Central memory CD4-positive, alpha-beta T cell (primary cell): Measurements from ENCODE around the gene SPATS2L.

ENCODE experiments used
- DNase-seq: peaks from one replicate; pipeline ENCODE4 v3.0.0; 2022

Gene SPATS2L

DNA sequence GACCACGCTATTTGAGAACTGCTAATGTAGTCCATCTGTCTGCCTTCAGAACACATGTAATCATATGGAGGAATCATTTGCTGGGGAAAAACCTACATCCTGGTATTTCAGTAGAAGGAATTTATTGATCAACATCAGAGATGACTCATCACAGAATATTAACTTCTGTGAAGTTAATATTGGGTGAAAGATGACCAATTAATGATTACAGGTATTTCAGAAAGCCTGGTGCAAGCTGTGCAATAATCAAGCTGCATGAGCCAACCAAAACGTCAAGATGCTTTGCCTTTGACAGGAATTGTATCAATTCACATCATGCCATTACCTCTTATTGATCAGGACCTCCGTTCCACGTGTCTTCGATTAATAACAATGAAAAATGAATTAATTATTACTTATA is 9.4 kb upstream of the SPATS2L start:
- no peak for DNase-seq

DNA sequence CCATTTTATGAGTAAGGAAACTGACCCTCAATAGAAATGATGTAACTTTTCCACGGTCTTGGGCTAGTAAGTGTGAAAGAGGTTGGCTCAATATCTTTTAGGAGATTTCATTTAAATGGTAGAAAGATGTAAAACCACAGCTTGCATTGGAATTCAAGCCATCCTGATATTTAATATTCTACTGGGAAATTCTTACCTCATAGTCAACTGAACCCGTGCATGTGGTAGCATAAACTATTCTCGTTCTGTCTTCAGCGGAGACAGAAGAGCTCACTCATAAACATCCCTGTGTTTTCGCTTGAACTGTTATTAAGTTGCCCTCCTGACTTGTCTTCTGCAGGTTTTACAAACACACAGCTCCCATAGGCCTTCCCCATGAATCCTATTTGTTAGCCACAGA is 8.5 kb upstream of the SPATS2L start:
- no peak for DNase-seq

DNA sequence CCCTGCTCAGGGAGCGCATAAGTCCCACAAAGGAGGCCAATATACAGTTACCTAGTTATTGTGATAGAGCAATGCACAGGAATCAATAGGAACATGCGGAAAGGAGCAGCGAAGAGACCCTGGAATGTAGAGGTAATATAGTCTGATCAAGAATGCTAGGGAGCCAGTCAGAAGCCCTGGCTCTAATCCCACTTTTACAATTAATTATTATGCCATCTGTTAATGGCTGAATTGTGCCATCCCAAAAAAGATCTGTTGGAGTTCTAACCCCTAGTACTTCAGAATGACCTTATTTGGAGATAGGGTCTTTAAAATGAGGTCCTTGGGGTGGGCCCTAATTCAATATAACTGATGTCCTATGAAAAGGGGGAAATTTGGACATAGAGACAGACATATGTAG is 7.7 kb upstream of the SPATS2L start:
- no peak for DNase-seq

DNA sequence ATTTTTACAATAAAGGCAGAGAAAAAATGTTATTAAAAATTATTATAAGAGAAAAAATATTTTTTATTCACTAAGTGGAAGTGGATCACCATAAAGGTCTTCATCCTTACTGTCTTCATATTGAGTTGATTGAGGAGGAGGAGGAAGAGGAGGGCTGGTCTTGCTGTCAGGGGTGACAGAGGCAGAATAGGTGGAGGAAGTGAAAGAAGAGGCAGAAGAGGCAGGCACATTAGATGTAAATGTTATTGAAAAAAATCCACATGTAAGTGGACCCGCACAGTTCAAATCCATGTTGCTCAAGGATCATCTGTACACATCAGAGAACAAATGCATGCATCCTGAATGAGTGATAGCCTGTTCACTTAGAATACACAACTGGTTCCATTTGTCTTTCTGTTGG is 6.4 kb upstream of the SPATS2L start:
- no peak for DNase-seq

DNA sequence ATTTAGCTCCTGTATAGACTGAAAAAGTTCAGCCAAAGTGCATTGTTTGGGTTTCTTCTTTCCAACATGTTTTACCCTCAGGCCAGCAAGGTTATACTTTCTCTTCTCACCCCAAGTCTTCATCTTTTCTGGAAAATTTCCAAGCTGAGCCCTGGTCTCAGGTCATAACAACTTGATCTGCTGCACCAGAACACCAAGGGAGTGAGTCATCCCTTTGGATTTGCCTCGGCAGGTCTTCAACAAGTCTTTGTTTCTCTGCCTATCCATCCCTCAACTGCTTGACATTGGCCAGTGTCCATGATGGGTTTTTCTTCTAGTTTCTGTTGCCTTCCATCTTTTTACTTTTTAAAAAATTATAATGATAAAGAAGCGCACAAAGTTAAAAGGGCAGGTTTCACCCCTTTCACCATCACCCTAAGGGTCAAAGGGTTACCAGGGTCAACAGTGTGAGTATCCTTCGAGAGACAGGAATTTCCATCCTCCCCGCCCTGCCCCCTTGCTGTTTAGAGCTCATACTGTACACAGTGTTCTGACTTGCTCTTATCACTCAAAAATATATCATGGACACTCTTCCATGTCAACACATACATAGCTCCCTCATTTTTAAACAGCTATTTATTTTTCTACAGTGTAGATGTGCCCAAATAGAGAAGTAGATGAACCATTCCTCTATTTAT is 5.7 kb upstream of the SPATS2L start:
- DNase-seq: no peak

DNA sequence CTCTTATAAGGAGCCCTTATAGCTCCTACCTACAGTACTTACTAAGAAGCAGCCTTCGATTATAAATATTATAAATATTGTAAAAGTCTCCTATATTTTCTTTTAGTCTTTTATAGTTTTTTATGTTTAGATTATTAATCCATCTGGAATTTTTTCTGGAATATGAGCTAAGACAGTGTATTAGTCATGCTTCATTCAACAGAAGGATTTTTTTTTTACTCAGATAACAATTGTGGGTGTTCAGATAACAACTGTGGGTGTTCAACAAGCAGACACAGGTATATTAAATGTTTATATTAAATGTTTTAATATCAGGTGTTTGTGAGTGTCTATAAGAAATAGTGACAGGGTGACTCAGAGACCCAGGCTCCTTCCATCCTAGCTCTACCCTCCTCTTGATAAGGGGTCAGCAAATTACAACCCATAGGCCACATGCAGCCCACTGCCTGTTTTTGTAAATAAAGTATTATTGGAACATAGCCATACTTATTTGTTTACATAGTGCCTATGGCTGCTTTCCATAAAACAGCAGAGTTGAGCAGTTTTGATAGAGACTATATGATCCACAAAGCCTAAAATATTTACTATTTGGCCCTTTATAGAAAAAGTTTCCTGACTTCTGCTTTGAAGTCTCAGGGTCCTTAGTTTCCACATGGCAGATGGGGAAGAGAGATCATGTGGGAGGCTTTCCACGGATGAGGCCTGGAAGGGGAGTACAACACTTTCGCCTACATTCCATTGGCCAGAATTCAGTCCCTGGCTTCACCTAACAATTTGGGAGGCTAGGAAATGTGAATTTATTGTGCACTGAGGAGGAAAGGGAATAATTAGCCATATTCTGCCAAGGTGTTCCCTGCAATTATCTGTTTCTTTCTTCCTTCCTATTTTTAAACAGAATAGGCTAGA is 4.3 kb upstream of the SPATS2L start:
- DNase-seq: no peak

DNA sequence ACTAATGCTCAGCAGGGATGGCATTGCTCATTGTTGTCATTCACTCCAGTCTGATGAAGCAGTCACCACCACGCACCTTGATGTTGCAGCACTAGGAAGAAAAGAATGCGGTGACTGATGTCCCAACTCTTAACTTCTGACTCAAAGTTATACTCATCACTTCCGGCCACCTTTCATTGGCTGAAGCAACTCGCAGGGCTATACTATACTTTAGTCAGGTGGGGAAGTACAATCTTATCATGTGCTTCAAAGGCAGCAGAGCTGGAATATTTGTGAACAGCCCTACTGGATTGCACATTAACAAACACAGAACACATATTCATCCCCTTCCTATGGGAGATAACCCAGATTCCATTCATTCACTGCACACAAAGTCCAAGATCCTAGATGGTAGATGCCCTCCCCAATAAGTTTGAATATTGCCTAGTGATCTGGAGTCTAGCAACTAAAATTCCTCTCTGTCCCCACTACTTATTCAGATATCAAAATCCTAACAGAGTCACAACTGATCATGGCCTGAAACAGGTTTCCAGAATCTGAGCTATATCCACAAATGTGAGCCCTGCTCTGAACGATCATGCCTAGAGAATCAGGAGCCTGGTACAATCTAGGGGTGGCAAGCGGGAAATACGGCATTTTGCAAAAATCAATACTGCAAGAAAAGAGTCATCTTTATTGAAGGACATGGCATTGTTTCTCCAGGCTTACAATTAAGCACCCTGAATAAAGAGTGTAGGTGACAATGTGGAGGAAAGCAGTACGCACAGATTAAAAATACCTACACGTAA is 3.4 kb upstream of the SPATS2L start:
- DNase-seq: no peak

DNA sequence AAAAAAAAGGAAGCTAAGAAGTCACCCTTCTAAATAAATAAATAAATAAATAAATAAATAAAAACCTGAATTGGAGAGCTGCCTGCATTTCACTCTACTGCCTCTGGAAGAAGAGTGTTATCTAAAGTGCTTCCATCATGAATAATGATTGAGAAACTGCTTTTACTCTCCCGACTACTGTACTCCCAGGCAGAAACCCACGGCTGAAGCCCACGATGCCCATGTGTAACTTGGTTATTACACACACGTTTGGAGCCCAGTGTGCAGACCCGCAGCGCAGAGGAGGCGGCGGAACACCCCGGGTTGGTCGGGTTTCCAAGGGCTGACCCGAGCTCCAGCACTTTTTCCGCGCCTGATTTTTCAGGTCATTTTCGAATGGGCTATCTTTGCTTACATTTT is 697 bp upstream of the SPATS2L start:
- no peak for DNase-seq

DNA sequence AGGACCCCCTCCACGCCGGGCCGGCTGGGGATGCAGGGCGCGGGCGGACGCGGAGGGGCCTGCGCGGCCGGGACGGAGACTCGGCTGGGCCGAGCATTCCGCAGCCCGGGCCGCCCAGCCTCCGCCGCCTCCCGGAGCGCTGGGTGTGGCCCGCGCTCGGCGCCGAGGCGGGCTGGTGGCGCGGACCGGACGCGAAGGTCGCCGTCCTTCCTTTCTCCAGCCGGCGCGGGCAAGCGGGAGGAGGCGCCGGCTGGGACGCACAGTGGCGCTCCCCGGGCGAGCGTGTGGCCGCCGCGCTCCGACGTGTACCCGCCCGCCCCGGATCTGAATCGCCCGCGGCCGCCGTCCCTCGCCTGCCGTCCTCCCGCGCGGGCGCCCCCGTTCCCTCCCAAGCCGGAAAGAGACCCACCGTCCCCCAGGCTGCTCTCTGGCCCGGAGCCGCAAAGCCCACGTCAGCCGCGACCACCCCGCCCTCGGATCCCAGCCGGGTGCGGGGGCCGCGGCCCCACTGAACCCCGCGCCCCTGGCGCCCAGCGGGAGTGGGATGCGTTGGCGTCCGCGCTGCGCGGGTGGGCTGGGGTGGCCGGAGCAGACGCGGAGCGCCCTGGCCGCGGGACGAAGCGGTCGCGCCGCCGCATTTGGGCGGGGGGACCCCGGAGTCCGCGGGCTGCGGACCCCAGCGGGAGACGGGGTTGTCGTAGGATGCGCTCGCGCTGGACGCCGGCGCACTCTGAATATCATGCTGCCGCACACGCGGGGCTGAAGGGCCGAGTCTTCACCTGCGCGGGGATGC is 634 bp downstream of the SPATS2L start:
- peak; percentile 3 for DNase-seq

DNA sequence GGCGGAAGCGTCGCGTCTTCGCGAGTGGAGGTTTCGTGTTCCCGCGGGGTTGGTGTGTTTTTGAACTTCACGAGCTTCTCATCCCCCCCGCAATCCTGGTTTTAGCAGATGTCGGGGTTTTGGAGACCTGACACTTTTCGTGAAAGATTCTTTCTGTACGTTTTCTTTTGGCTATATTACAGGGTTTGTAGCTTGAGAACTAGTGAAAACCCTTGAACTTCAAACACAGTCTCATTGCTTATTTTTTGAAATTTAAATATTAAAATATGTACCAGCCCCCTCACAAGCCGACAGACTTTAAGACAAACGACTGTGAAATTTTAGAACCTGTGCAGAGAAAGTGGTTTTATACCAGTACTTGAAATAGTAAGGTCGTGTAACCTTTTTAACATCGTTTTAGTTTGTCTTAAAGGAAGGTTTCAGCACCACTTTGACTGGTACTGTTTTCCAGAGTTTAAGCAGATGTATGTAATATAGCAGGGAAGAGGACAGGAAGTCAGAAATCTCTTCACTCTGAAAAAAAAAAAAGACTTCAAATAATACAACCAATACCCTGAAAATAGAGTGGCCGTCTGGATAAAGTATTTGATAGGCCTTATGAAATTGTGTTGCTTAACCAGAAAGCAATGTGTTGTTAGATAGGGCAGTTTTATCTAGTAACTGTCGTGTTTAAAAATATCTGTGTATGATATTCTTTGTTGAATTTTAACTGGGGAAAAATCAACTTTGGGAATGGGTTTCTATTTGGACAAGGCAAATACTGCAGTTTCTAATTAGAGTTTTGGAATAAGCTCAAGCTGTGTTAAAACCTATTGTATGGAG is 1.4 kb downstream of the SPATS2L start:
- DNase-seq: peak; percentile 12

DNA sequence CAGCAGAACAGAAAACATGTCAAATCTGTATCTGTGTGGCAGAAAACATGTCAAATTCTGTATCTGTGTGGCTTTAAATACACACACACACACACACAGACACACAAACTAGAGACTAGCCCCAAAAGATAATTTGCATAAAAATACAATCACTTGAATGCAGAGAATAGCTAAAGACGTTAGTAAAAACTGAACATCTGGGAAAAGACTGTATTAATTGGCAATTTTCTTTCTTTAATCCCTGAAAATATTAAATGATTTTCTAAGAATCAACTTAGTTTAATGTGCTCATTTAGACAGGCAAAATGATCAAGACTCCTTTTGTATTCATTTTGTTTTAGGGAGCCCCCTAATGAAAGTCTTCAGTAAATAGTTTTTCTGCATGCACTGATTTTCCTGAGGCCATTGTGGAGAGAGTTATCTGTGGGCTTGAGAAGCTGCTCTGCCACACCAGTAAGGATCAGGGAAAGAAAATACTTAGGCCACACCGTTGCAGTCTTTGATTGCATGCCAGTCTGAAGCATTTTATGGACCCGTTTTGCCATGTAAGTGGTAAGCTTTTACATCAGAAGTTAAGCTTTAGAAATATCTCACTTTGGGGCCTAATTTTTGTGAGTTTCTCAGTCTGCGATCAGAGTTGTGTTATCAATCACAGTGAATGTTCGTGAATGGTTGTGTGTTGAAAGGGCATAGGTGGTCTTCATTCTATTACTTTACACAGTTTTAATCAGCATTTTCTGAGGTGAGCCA is 2.2 kb downstream of the SPATS2L start:
- DNase-seq: no peak

DNA sequence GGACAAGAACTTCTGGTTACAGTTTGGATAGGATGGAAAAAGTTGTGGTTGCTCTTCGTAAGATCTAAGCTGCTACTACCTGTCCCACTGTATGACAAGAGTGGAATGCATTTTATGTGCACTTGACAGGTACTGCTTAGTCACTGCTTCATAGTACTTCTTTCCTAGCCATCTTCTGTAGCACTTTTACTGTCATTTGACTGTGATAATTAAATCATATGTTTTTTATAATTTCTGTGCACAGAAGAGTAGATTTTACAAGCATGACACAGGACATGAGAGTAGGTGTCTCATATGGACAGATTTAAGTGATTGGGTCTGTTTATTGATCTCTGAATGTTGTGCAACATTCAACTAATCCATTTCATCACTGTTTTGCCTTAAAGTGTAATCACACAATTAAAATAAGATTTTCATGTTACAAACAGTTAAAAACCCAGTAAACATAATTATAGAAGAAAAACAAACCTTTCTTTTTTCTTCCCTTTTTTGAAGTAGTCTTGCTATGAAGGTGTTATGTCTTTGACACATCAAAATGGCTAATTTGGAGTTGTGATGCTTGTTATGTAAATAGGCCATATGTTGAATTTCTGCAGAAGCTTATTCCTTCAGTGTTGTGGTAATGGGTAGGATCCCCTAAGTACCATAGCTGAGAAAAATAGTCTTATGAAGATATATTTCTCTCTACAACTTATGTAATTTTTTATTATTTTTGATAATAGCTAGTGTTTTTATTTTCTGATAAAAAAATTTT is 3.0 kb downstream of the SPATS2L start:
- DNase-seq: no peak

DNA sequence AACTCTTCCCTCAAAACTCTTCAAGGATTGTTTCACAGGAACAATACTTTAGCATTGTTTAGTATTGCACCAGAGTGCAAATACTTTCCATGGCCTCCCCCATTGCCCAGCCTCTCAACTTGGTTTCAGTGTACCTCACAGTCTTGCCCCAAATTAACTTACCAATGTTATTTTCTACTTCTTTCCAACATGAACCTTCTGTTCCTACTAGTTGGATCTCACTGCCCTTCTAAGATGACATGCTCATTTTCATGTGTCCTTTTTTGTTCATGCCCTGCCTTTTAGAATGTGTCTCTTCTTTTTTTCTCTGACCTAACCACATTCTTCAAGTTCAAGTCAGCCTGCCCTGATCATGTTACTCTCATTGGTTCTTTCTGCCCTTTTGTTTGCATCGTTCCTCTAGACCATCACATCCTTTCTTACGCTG is 4.1 kb downstream of the SPATS2L start:
- no peak for DNase-seq

DNA sequence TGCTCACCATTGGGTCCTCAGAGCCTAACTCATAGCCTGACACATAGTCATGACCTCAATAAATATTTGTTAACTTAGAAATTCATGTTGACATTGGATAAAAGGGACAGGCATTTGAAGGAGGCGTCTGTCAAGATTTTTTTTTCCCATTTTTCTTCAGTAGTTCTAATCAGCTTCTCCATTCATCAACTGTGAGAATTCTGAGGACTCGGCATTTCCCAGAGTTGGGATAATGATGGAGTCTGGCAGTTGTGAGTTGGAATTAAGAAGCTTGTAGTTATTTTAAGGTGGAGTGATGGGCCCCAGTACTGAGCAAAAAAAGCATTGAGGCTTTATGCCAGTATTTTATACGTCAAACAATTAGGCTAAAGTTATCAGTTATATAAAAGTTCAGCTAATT is 4.6 kb downstream of the SPATS2L start:
- DNase-seq: no peak

DNA sequence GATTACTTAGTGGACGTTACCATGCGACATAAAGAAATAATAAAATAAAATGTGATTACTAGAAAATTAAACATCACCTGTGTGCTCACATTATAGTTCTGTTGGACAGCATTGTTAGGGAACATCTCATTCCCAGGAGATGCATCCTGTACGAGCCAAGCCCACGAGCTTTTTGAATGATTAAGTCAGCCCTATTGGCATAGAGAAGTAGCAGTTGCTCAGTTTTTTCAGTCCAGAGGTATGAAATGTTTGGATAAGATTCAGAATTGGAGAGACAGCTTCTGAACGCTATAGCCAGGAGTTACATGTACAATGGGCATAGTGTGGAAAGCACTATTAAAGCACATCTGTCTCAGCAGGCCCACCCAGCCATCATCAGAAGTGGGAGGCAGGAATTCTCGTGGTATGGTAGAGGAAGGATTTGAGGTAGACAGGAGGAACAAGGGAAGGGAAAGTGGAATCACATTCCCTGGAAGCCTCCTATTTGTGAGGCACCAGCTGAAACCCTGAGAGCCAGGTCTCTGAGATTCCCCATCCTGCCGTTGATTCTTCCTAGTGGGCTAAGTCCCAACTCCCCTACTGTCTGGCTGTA is 8.6 kb downstream of the SPATS2L start:
- DNase-seq: no peak

DNA sequence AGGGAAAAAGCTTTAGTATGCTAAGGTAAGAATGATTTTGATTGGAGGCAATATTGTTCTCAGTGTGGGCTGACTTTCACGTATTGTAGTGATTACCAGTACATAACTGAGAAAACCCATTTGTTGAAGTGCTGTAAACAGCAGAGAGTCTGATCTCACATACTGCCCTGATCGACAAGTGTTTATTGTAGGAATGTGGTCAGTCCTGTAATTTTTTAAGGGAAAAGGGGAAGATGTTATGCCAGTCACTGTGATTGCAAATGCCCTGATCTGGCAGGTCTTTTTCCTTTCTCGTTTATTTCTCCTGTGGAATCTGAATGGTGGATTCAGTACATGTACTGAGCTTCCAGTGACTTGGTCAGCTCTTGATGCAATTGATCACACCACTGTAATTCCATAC is 11.5 kb downstream of the SPATS2L start:
- no peak for DNase-seq

DNA sequence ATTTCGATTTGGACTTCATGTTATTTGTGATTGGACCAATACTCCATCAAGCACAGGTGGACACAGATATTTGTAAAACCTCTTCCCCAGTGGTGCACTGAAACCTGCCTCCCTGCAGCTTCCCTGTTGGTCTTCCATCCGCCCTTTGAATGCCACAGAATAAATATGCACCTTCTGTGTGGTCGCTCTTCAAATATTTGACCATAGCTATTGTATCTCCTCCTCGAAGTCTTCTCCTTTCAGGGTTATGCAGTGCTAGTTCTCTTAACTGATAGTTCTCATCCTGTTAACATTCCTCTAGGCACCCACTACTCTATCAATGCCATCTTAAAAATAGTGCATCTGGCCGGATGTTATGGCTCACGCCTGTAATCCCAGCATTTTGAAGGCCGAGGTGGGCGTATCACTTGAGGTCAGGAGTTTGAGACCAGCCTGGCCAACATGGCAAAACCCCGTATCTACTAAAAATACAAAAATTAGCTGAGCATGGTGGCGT is 12.5 kb downstream of the SPATS2L start:
- no peak for DNase-seq

DNA sequence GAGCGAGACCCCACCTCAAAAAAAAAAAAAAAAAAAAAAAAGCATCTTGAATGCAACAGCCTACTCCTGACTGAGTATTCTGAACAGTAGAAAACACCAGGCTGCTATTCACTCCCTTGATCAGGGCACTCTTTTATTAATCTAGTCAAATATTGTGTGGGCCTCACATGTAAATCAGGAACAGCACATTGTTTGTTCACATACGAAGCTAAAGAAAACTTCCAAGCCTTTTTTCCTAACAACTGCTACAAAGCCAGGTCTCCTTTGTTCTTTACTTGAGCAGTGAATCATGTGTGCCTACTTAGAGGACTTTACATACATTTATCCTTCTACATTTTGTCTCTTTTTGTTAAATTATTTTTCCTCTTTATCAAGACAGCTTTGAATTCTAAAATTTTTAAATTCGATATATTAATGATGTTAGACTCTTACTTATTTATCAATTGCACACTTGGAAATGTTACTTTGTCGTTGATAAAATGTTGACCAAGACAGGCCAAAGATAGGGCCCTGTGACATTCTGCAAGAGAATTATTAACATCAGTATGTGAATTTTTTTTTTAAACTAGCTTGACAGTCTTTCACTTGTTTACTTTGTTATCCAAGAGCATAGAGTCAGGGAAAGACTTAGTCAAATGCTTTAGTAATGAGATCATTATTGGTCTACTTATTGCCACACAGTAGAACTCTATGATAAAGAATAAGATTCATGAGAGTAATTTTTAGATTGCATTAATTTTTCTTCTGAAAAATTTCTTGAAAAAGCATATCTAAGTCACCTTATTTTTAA is 13.2 kb downstream of the SPATS2L start:
- DNase-seq: no peak

DNA sequence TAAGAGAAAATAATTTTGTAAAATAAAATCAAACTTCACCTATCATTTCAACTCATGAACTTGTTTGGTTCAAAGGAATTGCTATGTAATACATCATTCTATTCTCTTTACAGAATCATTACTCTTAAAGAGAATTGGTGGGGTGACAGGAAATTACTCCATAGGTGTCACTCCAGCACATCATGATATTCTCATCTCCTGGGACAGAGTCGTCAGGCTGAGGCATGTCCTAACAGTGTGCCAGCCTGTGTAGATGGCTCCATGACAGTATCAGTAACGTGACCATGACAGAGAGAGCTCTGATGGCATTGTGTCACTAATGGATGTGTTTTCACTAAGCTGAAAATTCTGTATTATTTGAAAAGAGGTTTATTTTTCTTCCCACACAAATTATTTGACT is 13.9 kb downstream of the SPATS2L start:
- DNase-seq: no peak
